Activated T-helper 1 cell treated with anti-CD3 and anti-CD28 coated beads, Interleukin-12 subunit alpha, Interleukin-12 subunit beta, Interleukin-2, Interleukin-4 antibody, amounts not matched to agents 30 ng/mL and 10 ng/mL and 1 ng/mL, durations not matched to agents 14 hours and 24 hours and 36 hours (primary cell): ENCODE measurements around the gene PCDH15. TPM values are rescaled to one million over a fixed set of nuclear protein-coding genes. Genes with fewer than 3 reads are reported as not detected.

Experiments used
- DNase-seq: peaks from one replicate; pipeline ENCODE4 v3.0.0; 2021; ENCODE audit warnings: low spot score
- H3K27ac Mint-ChIP-seq: one replicate; pipeline ENCODE4 v1.8.0; 2021; ENCODE audit warnings: mild to moderate bottlenecking, mixed read lengths
- H3K27me3 Mint-ChIP-seq: one replicate; pipeline ENCODE4 v1.8.0; 2022; ENCODE audit warnings: mild to moderate bottlenecking, moderate library complexity, mixed read lengths; ENCODE audit not compliant: insufficient read depth
- H3K36me3 Mint-ChIP-seq: one replicate; pipeline ENCODE4 v1.8.0; 2021; ENCODE audit warnings: low read depth, mixed read lengths
- H3K4me1 Mint-ChIP-seq: one replicate; pipeline ENCODE4 v1.8.0; 2021; ENCODE audit warnings: low read depth, mixed read lengths
- H3K4me3 Mint-ChIP-seq: one replicate; pipeline ENCODE4 v1.8.0; 2021; ENCODE audit warnings: mild to moderate bottlenecking, moderate library complexity, mixed read lengths
- H3K9me3 Mint-ChIP-seq: one replicate; pipeline ENCODE4 v1.8.0; 2021; ENCODE audit warnings: mixed read lengths
- intact Hi-C: fragments of 100-400 bp; cut with micrococcal nuclease; formaldehyde crosslinking; loops from one replicate; pipeline ENCODE4 v1.15.1; 2024
- total RNA-seq: library from RNA; stranded (reverse); gene quantifications from 2 replicates; pipeline ENCODE4 v1.2.3, GENCODE V29; 2022

The PCDH15 gene
- total RNA-seq, 1 donor from 2014 or later, result not detected

GRCh38 chr10:53786236-53786900 is 1014.7 kb downstream of the PCDH15 start:
- Mint-ChIP-seq H3K27me3 (no peaks in the 10 kb centered on the region), H3K4me1 (no peaks in the 10 kb centered on the region), H3K9me3 (peaks cover 7% of the 10 kb centered on the region), H3K27ac (no peak overlapping the region), H3K36me3 (no peaks in the 10 kb centered on the region), H3K4me3 (no peak overlapping the region)
- DNase-seq, result no peak
- intact Hi-C loops, result no loop called here

DNA sequence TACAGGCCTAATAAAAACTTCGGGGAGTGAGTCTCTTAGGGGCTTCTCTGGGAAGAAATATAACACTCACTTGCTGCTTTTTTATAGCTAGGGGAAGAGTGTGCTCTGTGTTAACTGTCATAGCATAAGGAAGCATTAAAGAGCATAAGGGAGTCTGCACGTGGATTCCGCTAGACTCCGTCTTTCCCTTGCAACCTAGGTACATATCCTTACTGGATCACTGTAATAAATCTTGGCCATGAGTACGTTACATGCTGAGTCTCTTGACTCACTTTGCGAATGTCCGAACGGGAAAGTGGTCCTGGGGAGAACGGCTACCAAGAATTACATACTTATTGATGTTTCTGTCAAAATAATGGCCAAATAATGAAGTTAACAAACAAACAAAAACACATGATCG is 1029.3 kb downstream of the PCDH15 start:
- H3K4me1 Mint-ChIP-seq, result no peaks in the 10 kb centered on the region
- H3K4me3 Mint-ChIP-seq, result no peak overlapping the region
- DNase-seq, result no peak
- no peaks in the 10 kb centered on the region for H3K36me3 Mint-ChIP-seq
- peaks cover 8% of the 10 kb centered on the region for H3K9me3 Mint-ChIP-seq
- intact Hi-C loops, result no loop called here
- no peak overlapping the region for H3K27ac Mint-ChIP-seq
- H3K27me3 Mint-ChIP-seq, result no peaks in the 10 kb centered on the region

DNA sequence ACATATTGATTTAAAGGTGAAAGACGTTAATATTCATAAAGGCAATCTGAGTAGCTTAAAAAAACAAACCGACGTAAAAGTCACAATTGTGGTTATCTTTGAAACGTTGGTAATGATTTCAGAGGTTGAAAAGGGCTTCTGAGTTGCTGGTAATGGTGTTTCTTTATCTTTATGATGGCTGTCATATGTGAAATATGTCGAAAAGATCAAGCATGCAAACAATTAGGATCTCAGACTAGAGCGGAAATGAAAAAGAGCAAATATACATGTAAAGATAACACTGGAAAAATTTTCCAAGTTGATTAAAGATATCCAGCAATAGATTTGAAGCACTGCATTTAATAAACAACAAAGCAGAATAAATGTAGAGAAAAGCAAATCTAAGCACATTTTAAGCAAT is 1030.1 kb downstream of the PCDH15 start:
- no peaks in the 10 kb centered on the region for H3K4me1 Mint-ChIP-seq
- H3K4me3 Mint-ChIP-seq, result no peak overlapping the region
- H3K36me3 Mint-ChIP-seq, result no peaks in the 10 kb centered on the region
- H3K9me3 Mint-ChIP-seq, result peaks cover 12% of the 10 kb centered on the region
- no peak for DNase-seq
- no peaks in the 10 kb centered on the region for H3K27me3 Mint-ChIP-seq
- intact Hi-C loops, result no loop called here
- H3K27ac Mint-ChIP-seq, result no peak overlapping the region

DNA sequence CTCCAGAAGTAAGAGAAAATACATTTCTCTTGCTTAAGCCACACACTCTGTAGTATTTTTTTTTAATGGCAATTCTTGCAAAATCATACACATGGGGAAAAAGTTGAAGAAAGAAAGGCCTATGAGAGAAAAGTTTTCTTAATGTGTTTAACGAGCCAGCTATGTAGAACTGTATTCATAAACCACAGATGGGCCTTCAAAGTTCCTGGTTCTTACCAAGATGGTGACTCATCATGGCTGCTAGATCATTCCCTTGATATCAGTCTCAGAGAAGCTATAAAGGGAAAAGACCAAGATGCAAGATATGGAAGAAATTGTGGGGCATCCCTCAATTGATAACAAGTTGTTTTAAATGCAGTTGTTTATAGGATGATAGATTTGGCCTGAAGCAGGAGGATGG is 1035.7 kb downstream of the PCDH15 start:
- peaks cover 16% of the 10 kb centered on the region for H3K9me3 Mint-ChIP-seq
- DNase-seq, result no peak
- H3K4me3 Mint-ChIP-seq, result no peak overlapping the region
- no peaks in the 10 kb centered on the region for H3K4me1 Mint-ChIP-seq
- H3K27ac Mint-ChIP-seq, result no peak overlapping the region
- no peaks in the 10 kb centered on the region for H3K27me3 Mint-ChIP-seq
- intact Hi-C loops, result no loop called here
- H3K36me3 Mint-ChIP-seq, result no peaks in the 10 kb centered on the region

- Mint-ChIP-seq H3K9me3 (no peaks in the 10 kb centered on the region), H3K4me3 (no peak overlapping the region), H3K27me3 (no peaks in the 10 kb centered on the region), H3K4me1 (no peaks in the 10 kb centered on the region), H3K36me3 (no peaks in the 10 kb centered on the region), H3K27ac (no peak overlapping the region)
- intact Hi-C loops, result no loop called here
- no peak for DNase-seq
Observed at GRCh38 chr10:53754596-53755250, 1046.3 kb downstream of the PCDH15 start.
